SK-N-SH (cell line): Measurements from ENCODE around the gene EXOSC2.

ENCODE experiments used
- CTCF ChIP-seq: fragments of 200-600 bp; sonication (generic); IDR thresholded peaks from 2 replicates; pipeline ENCODE4 v1.6.1; 2017; ENCODE audit warnings: antibody characterized with exemption, mild to moderate bottlenecking, moderate library complexity
- FOXM1 ChIP-seq: IDR thresholded peaks from 2 replicates; pipeline ENCODE4 v1.4.0; 2012; ENCODE audit warnings: low read depth, mild to moderate bottlenecking
- MAX ChIP-seq: IDR thresholded peaks from 2 replicates; pipeline ENCODE4 v1.4.0; 2012; ENCODE audit warnings: low read depth
- POLR2AphosphoS5 ChIP-seq: IDR thresholded peaks from 2 replicates; pipeline ENCODE4 v1.6.1; 2012; ENCODE audit warnings: low read depth, low read length
- RFX5 ChIP-seq: IDR thresholded peaks from 2 replicates; pipeline ENCODE4 v1.6.1; 2012; ENCODE audit warnings: mild to moderate bottlenecking, improper control_type of control experiment, low read length
- SIN3A ChIP-seq: IDR thresholded peaks from 2 replicates; pipeline ENCODE4 v1.6.1; 2012; ENCODE audit warnings: low read depth, mild to moderate bottlenecking, low read length, moderate library complexity, borderline replicate concordance
- TAF1 ChIP-seq: IDR thresholded peaks from 2 replicates; pipeline ENCODE4 v1.6.1; 2012; ENCODE audit warnings: low read depth, mild to moderate bottlenecking, low read length, moderate library complexity, borderline replicate concordance
- ZBTB33 ChIP-seq: IDR thresholded peaks from 2 replicates; pipeline ENCODE4 v1.4.0; 2012; ENCODE audit warnings: low read depth, borderline replicate concordance

- no peak for TF ChIP-seq RFX5
- no peak for TF ChIP-seq CTCF
- TF ChIP-seq TAF1 = no peak
- no peak for TF ChIP-seq ZBTB33
- no peak for TF ChIP-seq FOXM1
- TF ChIP-seq MAX = no peak
- no peak for TF ChIP-seq POLR2AphosphoS5
- TF ChIP-seq SIN3A = no peak
These were observed 16.3 kb upstream of the EXOSC2 start for GRCh38 chr9:130677252-130677651.
